Measurements from ENCODE around the gene RAET1E. TPM values are rescaled to one million over a fixed set of nuclear protein-coding genes. Genes with fewer than 3 reads are reported as not detected.

The RAET1E gene
- total and polyA plus RNA-seq, 4 experiments from 2014 or later, result not detected

DNA sequence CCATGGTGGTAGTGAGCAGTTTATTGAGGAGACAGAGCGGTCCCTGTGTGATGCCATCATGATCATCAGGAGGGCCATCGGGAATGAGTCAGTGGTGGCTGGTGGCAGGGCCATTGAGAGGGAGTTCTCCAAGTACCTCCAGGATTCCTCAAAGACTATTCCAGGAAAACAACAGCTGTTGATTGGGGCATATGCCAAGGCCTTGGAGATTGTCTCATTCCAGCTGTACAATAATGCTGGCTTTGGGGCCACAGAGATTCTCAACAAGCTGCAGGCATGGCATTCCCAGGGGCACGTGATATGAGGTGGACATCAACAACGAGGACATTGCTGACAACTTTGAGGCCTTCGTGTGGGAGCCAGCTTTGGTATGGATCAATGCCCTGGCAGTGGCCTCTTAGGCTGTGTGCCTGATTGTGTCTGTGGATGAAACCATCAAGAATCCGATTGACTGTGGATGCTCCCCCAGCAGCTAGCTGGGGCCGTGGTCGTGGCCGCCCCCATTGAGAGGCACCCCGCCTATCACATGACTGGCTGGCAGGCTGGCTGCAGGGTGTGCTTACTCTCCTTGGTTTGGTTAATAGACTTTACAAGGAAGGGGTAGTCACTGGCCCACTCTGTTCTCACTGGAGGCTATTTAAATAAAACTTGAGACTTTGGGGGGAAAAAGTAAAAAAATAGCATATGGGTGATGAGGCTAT is 16.7 kb downstream of the RAET1E start:
- DNase-seq, result no peak
- Histone ChIP-seq H3K27ac (ENCODE audit: low read depth, low read length) (no peak overlapping the region), H3K36me3 (ENCODE audit: insufficient read depth, low read length) (no peaks in the 10 kb centered on the region), H3K9me3 (ENCODE audit: control insufficient read depth in 1 of 2, low read length in 2 of 2) (no peaks in the 10 kb centered on the region), H3K4me3 (ENCODE audit: low read length in 2 of 2) (no peak overlapping the region), H3K27me3 (ENCODE audit: insufficient read depth, low read length) (peaks cover 5% of the 10 kb centered on the region), H3K4me1 (ENCODE audit: insufficient read depth, low read length) (no peaks in the 10 kb centered on the region)
- Mint-ChIP-seq H3K4me1 (no peaks in the 10 kb centered on the region), H3K9me3 (peaks cover 0 to 2% (median 0%) of the 10 kb centered on the region in 8 donors), H3K27me3 (peaks cover 28 to 51% of the 10 kb centered on the region in 2 donors), H3K4me3 (no peak overlapping the region), H3K36me3 (no peaks in the 10 kb centered on the region), H3K27ac (no peak overlapping the region)
- ChIA-PET CTCF (ENCODE audit: partially characterized antibody) (interaction anchor here (0.6 to 2.1 kb wide), 3 partner anchors 15 to 266 kb away, joined by 3 to 7 read pairs (median 4); no protein-coding TSS in a partner anchor), POLR2A (ENCODE audit: partially characterized antibody) (no interaction called here)
- intact Hi-C loops (cut with micrococcal nuclease), result no loop called here

DNA sequence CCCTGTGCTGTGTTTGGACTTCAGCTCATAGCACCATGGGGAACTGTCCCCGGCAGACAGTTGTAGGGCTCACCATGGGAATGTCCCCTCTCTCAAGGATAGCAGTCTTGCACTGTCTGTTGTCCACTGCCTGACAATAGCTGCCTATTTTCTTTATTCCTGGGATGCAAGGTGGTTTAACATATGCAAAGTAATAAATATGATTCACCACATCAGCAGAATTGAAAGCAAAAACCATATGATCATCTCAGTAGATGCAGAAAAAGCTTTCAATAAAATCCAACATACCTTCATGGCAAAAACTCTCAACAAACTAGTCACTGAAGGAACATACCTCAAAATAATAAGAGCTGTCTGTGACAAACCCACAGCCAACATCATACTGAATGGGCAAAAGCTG is 20.3 kb downstream of the RAET1E start:
- Mint-ChIP-seq H3K27ac (no peak overlapping the region), H3K9me3 (peaks cover 0 to 4% (median 0%) of the 10 kb centered on the region in 8 donors), H3K4me1 (no peaks in the 10 kb centered on the region), H3K27me3 (peaks cover 37 to 47% of the 10 kb centered on the region in 2 donors), H3K4me3 (no peak overlapping the region), H3K36me3 (no peaks in the 10 kb centered on the region)
- H3K27ac ChIP-seq (ENCODE audit: low read depth, low read length), result no peak overlapping the region
- no peaks in the 10 kb centered on the region for H3K4me1 ChIP-seq (ENCODE audit: insufficient read depth, low read length)
- peaks cover 5% of the 10 kb centered on the region for H3K27me3 ChIP-seq (ENCODE audit: insufficient read depth, low read length)
- no peak for DNase-seq
- no peaks in the 10 kb centered on the region for H3K36me3 ChIP-seq (ENCODE audit: insufficient read depth, low read length)
- H3K9me3 ChIP-seq (ENCODE audit: control insufficient read depth in 1 of 2, low read length in 2 of 2), result no peaks in the 10 kb centered on the region
- intact Hi-C loops (cut with micrococcal nuclease), result no loop called here
- ChIA-PET CTCF (ENCODE audit: partially characterized antibody) (interaction anchor here (1.3 kb wide), 1 partner anchor 12 kb away, joined by 5 read pairs; no protein-coding TSS in a partner anchor), POLR2A (ENCODE audit: partially characterized antibody) (no interaction called here)
- no peak overlapping the region for H3K4me3 ChIP-seq (ENCODE audit: low read length in 2 of 2)

DNA sequence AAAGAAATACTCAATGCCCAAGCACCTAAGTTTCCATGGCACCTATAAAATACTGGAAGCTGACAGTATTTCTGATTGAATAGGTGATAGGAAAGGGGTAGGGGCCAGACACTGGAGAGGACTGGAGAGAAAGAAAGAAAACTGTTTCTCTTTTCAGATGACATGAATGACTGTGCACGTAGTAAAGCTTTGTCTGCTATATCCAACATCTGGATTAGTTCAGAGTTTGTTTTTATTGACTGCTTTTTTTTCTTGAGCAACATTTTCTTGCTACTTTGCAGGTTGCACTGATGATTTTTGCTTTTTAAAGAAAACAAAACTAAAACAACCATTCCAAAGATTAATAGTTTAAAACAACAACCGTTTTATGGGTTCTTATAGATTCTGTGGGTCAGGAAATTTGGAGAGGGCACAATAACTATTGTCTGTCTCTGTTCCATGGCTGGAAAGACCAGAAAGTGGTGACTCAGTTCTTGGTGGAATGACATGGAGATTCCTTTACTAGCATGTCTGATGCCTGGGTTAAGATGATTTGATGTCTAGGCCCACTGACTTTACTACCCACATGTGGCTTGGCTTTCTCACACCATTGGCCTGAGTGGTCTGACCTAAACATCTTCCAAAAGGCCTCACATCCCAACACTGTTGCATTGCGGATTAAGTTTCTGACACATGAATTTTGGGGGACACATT is 21.5 kb downstream of the RAET1E start:
- Mint-ChIP-seq H3K4me1 (no peaks in the 10 kb centered on the region), H3K27me3 (peaks cover 37 to 45% of the 10 kb centered on the region in 2 donors), H3K4me3 (no peak overlapping the region), H3K27ac (no peak overlapping the region), H3K36me3 (no peaks in the 10 kb centered on the region), H3K9me3 (peaks cover 0 to 9% (median 3%) of the 10 kb centered on the region in 8 donors)
- Histone ChIP-seq H3K27ac (ENCODE audit: low read depth, low read length) (no peak overlapping the region), H3K4me3 (ENCODE audit: low read length in 2 of 2) (no peak overlapping the region), H3K9me3 (ENCODE audit: control insufficient read depth in 1 of 2, low read length in 2 of 2) (no peaks in the 10 kb centered on the region), H3K36me3 (ENCODE audit: insufficient read depth, low read length) (no peaks in the 10 kb centered on the region), H3K4me1 (ENCODE audit: insufficient read depth, low read length) (no peaks in the 10 kb centered on the region), H3K27me3 (ENCODE audit: insufficient read depth, low read length) (peaks cover 5% of the 10 kb centered on the region)
- POLR2A ChIA-PET (ENCODE audit: partially characterized antibody), result no interaction called here
- no peak for DNase-seq
- intact Hi-C loops (cut with micrococcal nuclease), result no loop called here
- CTCF ChIA-PET (ENCODE audit: partially characterized antibody), result no interaction called here

- H3K4me1 Mint-ChIP-seq, result no peaks in the 10 kb centered on the region
- ChIA-PET CTCF (ENCODE audit: partially characterized antibody) (interaction anchor here (0.6 kb wide), 1 partner anchor 376 kb away, joined by 3 read pairs; no protein-coding TSS in a partner anchor), POLR2A (ENCODE audit: partially characterized antibody) (no interaction called here)
- Histone ChIP-seq H3K36me3 (ENCODE audit: insufficient read depth, low read length) (no peaks in the 10 kb centered on the region), H3K27me3 (ENCODE audit: insufficient read depth, low read length) (no peaks in the 10 kb centered on the region), H3K27ac (ENCODE audit: low read depth, low read length) (no peak overlapping the region), H3K9me3 (ENCODE audit: control insufficient read depth in 1 of 2, low read length in 2 of 2) (no peaks in the 10 kb centered on the region), H3K4me1 (ENCODE audit: insufficient read depth, low read length) (no peaks in the 10 kb centered on the region), H3K4me3 (ENCODE audit: low read length in 2 of 2) (no peak overlapping the region)
- no peaks in the 10 kb centered on the region for H3K36me3 Mint-ChIP-seq
- intact Hi-C loops (cut with micrococcal nuclease), result no loop called here
- peaks cover 0 to 9% (median 3%) of the 10 kb centered on the region in 8 donors for H3K9me3 Mint-ChIP-seq
- no peak overlapping the region for H3K27ac Mint-ChIP-seq
- H3K4me3 Mint-ChIP-seq, result no peak overlapping the region
- H3K27me3 Mint-ChIP-seq, result peaks cover 17 to 20% of the 10 kb centered on the region in 2 donors
- DNase-seq, result no peak
These were observed 25.7 kb downstream of the RAET1E start for GRCh38 chr6:149872233-149872632.

DNA sequence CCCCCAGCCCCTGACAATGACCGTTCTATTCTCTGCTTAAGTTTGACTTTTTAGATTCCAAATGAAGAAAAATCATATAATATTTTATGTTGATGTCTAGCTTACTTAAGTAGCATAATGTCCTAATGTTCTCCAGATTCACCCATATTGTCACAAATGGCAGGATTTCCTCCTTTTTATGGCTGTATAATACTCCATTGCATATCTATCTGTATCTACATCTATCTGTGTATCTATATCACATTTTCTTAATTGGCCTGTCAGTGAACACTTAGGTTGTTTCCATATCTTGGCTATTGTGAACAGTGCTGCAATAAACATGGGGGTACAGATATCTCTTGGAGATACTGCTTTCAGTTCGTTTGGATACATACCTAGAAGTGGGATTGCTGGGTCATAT is 26.7 kb downstream of the RAET1E start:
- intact Hi-C loops (cut with micrococcal nuclease), result no loop called here

DNA sequence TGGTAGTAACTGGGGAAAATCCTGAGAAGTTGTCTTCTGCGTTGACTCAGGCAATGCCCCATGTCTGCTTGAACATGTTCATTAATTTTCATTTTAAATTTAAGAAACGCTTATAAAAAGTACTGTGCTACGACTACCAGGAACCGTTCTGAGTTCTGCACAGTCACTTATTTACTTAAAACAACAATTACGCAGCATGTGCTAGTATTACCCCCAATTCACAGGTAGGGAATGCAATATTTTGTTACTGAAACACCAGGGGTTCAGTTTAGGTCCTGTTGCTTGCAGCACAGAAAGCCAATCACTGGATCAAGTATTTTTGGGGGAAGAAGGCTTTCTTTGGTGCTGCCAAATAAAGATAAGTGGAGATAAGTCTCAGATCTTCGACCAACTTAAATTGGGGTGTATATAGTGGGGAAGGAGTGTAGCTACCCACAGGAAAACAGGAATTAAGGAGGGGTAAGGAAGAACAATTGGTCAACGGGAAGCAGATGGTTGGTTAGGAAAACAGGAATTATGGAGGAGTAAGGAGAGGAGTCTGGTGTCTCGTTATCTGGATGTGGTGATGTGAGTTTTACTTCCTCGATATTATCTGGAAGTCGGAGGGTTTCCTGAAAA is 28.5 kb downstream of the RAET1E start:
- no peak overlapping the region for H3K4me3 Mint-ChIP-seq
- intact Hi-C loops (cut with micrococcal nuclease), result no loop called here
- no peak overlapping the region for H3K27ac ChIP-seq (ENCODE audit: low read depth, low read length)
- DNase-seq, result no peak
- H3K36me3 Mint-ChIP-seq, result no peaks in the 10 kb centered on the region
- peaks cover 0 to 9% (median 3%) of the 10 kb centered on the region in 8 donors for H3K9me3 Mint-ChIP-seq
- no peak overlapping the region for H3K27ac Mint-ChIP-seq
- H3K36me3 ChIP-seq (ENCODE audit: insufficient read depth, low read length), result no peaks in the 10 kb centered on the region
- ChIA-PET POLR2A (ENCODE audit: partially characterized antibody) (no interaction called here), CTCF (ENCODE audit: partially characterized antibody) (interaction anchor here (1.1 kb wide), 1 partner anchor 34 kb away, joined by 8 read pairs; no protein-coding TSS in a partner anchor)
- H3K27me3 ChIP-seq (ENCODE audit: insufficient read depth, low read length), result no peaks in the 10 kb centered on the region
- peaks cover 0 to 8% (median 4%) of the 10 kb centered on the region in 4 donors for H3K4me1 Mint-ChIP-seq
- peaks cover 7 to 12% of the 10 kb centered on the region in 2 donors for H3K27me3 Mint-ChIP-seq
- no peak overlapping the region for H3K4me3 ChIP-seq (ENCODE audit: low read length in 2 of 2)
- no peaks in the 10 kb centered on the region for H3K9me3 ChIP-seq (ENCODE audit: control insufficient read depth in 1 of 2, low read length in 2 of 2)
- peaks cover 5% of the 10 kb centered on the region for H3K4me1 ChIP-seq (ENCODE audit: insufficient read depth, low read length)

More for the DNA sequence above, 26.7 kb downstream of the RAET1E start:
- no peak overlapping the region for H3K4me3 Mint-ChIP-seq
- ChIA-PET CTCF (ENCODE audit: partially characterized antibody) (no interaction called here), POLR2A (ENCODE audit: partially characterized antibody) (no interaction called here)
- peaks cover 0 to 9% (median 3%) of the 10 kb centered on the region in 8 donors for H3K9me3 Mint-ChIP-seq
- Histone ChIP-seq H3K4me1 (ENCODE audit: insufficient read depth, low read length) (no peaks in the 10 kb centered on the region), H3K27me3 (ENCODE audit: insufficient read depth, low read length) (no peaks in the 10 kb centered on the region), H3K9me3 (ENCODE audit: control insufficient read depth in 1 of 2, low read length in 2 of 2) (no peaks in the 10 kb centered on the region), H3K36me3 (ENCODE audit: insufficient read depth, low read length) (no peaks in the 10 kb centered on the region), H3K27ac (ENCODE audit: low read depth, low read length) (no peak overlapping the region), H3K4me3 (ENCODE audit: low read length in 2 of 2) (no peak overlapping the region)
- H3K4me1 Mint-ChIP-seq, result no peaks in the 10 kb centered on the region
- no peaks in the 10 kb centered on the region for H3K36me3 Mint-ChIP-seq
- H3K27me3 Mint-ChIP-seq, result peaks cover 11 to 14% of the 10 kb centered on the region in 2 donors
- H3K27ac Mint-ChIP-seq, result no peak overlapping the region
- no peak for DNase-seq
